Sigmoid colon (tissue), 4 donors: Measurements from ENCODE around the gene COMMD9.

Experiments used
- CTCF ChIP-seq, 4 experiments: fragments of 450-650 bp in 3 of 4; fragments of 200-600 bp in 1 of 4; IDR thresholded peaks; one replicate each; pipeline ENCODE4 v1.5.1; 2016 to 2019; ENCODE audit warnings: antibody characterized with exemption in 4 of 4, mild to moderate bottlenecking in 3 of 4, moderate library complexity in 2 of 4
- POLR2A ChIP-seq, 2 donors: fragments of 450-650 bp; IDR thresholded peaks; one replicate each; pipeline ENCODE4 v1.6.1; 2016; ENCODE audit warnings: antibody characterized with exemption in 2 of 2, mild to moderate bottlenecking in 2 of 2, moderate library complexity in 2 of 2
- POLR2AphosphoS5 ChIP-seq, 4 donors: sonication (generic); formaldehyde crosslinking; IDR thresholded peaks; one replicate each; pipeline ENCODE4 v1.6.1; 2017; ENCODE audit warnings: antibody characterized with exemption in 4 of 4

GRCh38 chr11:36271794-36272407 is 17.3 kb downstream of the COMMD9 start:
- TF ChIP-seq POLR2A (IDR thresholded peaks at IDR 0.05) = no peak
- no peak for TF ChIP-seq CTCF (IDR thresholded peaks at IDR 0.05)
- TF ChIP-seq POLR2AphosphoS5 (IDR thresholded peaks at IDR 0.05) = no peak
